Measurements from ENCODE around the gene PDK1.
"Not testable (repeated sequence)": the region's sequence is repeated elsewhere in the genome, so short reads cannot be mapped to it uniquely, and the experiment has no call there.

The PDK1 gene

GRCh38 chr2:172580544-172580943 is 24.7 kb downstream of the PDK1 start:
- no peaks in the 10 kb centered on the region for H3K4me1 ChIP-seq (ENCODE audit: control insufficient read depth in 1 of 2, insufficient read depth in 2 of 2, low read length in 2 of 2)
- no peak overlapping the region for H3K27ac ChIP-seq (ENCODE audit: low read depth, low read length)
- H4K8ac ChIP-seq (ENCODE audit: low read depth, low read length): no peak overlapping the region
- H3K18ac ChIP-seq (ENCODE audit: low read length): no peak overlapping the region
- H3K14ac ChIP-seq (ENCODE audit: low read length): no peak overlapping the region
- H2BK120ac ChIP-seq (ENCODE audit: insufficient read depth, low read length, poor library complexity): no peak overlapping the region
- H3K9me3 ChIP-seq (ENCODE audit: insufficient read depth, low read depth, low read length): no peaks in the 10 kb centered on the region
- DNase-seq: no peak
- H3K36me3 ChIP-seq (ENCODE audit: control insufficient read depth in 1 of 2, insufficient read depth in 2 of 2, low read length in 2 of 2): no peaks in the 10 kb centered on the region
- H3K79me2 ChIP-seq (ENCODE audit: control insufficient read depth, insufficient read depth, low read length, poor library complexity): no peaks in the 10 kb centered on the region
- no peak overlapping the region for H3K9ac ChIP-seq (ENCODE audit: low read length)
- H3K79me1 ChIP-seq (ENCODE audit: low read length): no peaks in the 10 kb centered on the region
- no peak overlapping the region for H2BK5ac ChIP-seq (ENCODE audit: low read depth, low read length, poor library complexity)
- H2AFZ ChIP-seq (ENCODE audit: insufficient read depth, low read length, poor library complexity): no peak overlapping the region
- no peak overlapping the region for H2AK5ac ChIP-seq (ENCODE audit: low read length)
- H3K27me3 ChIP-seq (ENCODE audit: insufficient read depth, low read length): no peaks in the 10 kb centered on the region
- no peak overlapping the region for H2BK12ac ChIP-seq (ENCODE audit: low read length)
- H4K12ac ChIP-seq (ENCODE audit: low read depth, low read length): no peak overlapping the region
- H3K23ac ChIP-seq (ENCODE audit: low read length): no peak overlapping the region
- no peak overlapping the region for H3K4me2 ChIP-seq (ENCODE audit: low read length)
- no peak overlapping the region for H3K4ac ChIP-seq (ENCODE audit: low read depth, low read length)
- H3K4me3 ChIP-seq (ENCODE audit: low read depth, low read length): no peak overlapping the region
- no peak overlapping the region for H4K91ac ChIP-seq (ENCODE audit: low read depth, low read length)

GRCh38 chr2:172582656-172583055 is 26.8 kb downstream of the PDK1 start:
- Histone ChIP-seq H3K4ac (ENCODE audit: low read depth, low read length) (no peak overlapping the region), H3K9me3 (ENCODE audit: insufficient read depth, low read depth, low read length) (peaks cover 3% of the 10 kb centered on the region), H3K23ac (ENCODE audit: low read length) (no peak overlapping the region), H3K79me2 (ENCODE audit: control insufficient read depth, insufficient read depth, low read length, poor library complexity) (no peaks in the 10 kb centered on the region), H3K9ac (ENCODE audit: low read length) (no peak overlapping the region), H3K4me3 (ENCODE audit: low read depth, low read length) (no peak overlapping the region), H2BK5ac (ENCODE audit: low read depth, low read length, poor library complexity) (no peak overlapping the region), H3K27me3 (ENCODE audit: insufficient read depth, low read length) (no peaks in the 10 kb centered on the region), H3K79me1 (ENCODE audit: low read length) (no peaks in the 10 kb centered on the region), H3K36me3 (ENCODE audit: control insufficient read depth in 1 of 2, insufficient read depth in 2 of 2, low read length in 2 of 2) (peaks cover 0 to 5% of the 10 kb centered on the region in 2 experiments), H3K4me1 (ENCODE audit: control insufficient read depth in 1 of 2, insufficient read depth in 2 of 2, low read length in 2 of 2) (no peaks in the 10 kb centered on the region), H4K91ac (ENCODE audit: low read depth, low read length) (no peak overlapping the region), H3K18ac (ENCODE audit: low read length) (no peak overlapping the region), H3K14ac (ENCODE audit: low read length) (no peak overlapping the region), H2BK120ac (ENCODE audit: insufficient read depth, low read length, poor library complexity) (no peak overlapping the region), H3K27ac (ENCODE audit: low read depth, low read length) (no peak overlapping the region), H2AFZ (ENCODE audit: insufficient read depth, low read length, poor library complexity) (no peak overlapping the region), H3K4me2 (ENCODE audit: low read length) (no peak overlapping the region), H2BK12ac (ENCODE audit: low read length) (no peak overlapping the region), H4K12ac (ENCODE audit: low read depth, low read length) (no peak overlapping the region), H4K8ac (ENCODE audit: low read depth, low read length) (no peak overlapping the region), H2AK5ac (ENCODE audit: low read length) (no peak overlapping the region)
- no peak for DNase-seq
- WGBS (ENCODE audit: extremely low coverage, insufficient coverage, insufficient read length): no CpG with 5 or more reads among the region's 1 CpG

- no peak overlapping the region for H3K27ac ChIP-seq (ENCODE audit: low read depth, low read length)
- no peak for DNase-seq
These were observed 30.5 kb downstream of the PDK1 start for GRCh38 chr2:172586245-172586891.

GRCh38 chr2:172587231-172587630 is 31.3 kb downstream of the PDK1 start:
- not testable (repeated sequence) for H2AK5ac ChIP-seq (ENCODE audit: low read length); H2AFZ ChIP-seq (ENCODE audit: insufficient read depth, low read length, poor library complexity); H4K91ac ChIP-seq (ENCODE audit: low read depth, low read length); H4K8ac ChIP-seq (ENCODE audit: low read depth, low read length); H3K18ac ChIP-seq (ENCODE audit: low read length); DNase-seq; H3K79me1 ChIP-seq (ENCODE audit: low read length); H3K27me3 ChIP-seq (ENCODE audit: insufficient read depth, low read length); H3K4me3 ChIP-seq (ENCODE audit: low read depth, low read length); H3K4ac ChIP-seq (ENCODE audit: low read depth, low read length); H3K4me1 ChIP-seq (ENCODE audit: control insufficient read depth in 1 of 2, insufficient read depth in 2 of 2, low read length in 2 of 2); H2BK120ac ChIP-seq (ENCODE audit: insufficient read depth, low read length, poor library complexity); H4K12ac ChIP-seq (ENCODE audit: low read depth, low read length); H2BK5ac ChIP-seq (ENCODE audit: low read depth, low read length, poor library complexity); H3K27ac ChIP-seq (ENCODE audit: low read depth, low read length); H3K9ac ChIP-seq (ENCODE audit: low read length); H3K36me3 ChIP-seq (ENCODE audit: control insufficient read depth in 1 of 2, insufficient read depth in 2 of 2, low read length in 2 of 2); H3K9me3 ChIP-seq (ENCODE audit: insufficient read depth, low read depth, low read length); H2BK12ac ChIP-seq (ENCODE audit: low read length); H3K14ac ChIP-seq (ENCODE audit: low read length); H3K23ac ChIP-seq (ENCODE audit: low read length); H3K79me2 ChIP-seq (ENCODE audit: control insufficient read depth, insufficient read depth, low read length, poor library complexity); H3K4me2 ChIP-seq (ENCODE audit: low read length)
- no CpG with 5 or more reads among the region's 9 CpGs for WGBS (ENCODE audit: extremely low coverage, insufficient coverage, insufficient read length)

More at GRCh38 chr2:172586245-172586891, 30.5 kb downstream of the PDK1 start:
- H2AK5ac ChIP-seq (ENCODE audit: low read length): no peak overlapping the region
- peaks cover 0 to 2% of the 10 kb centered on the region in 2 experiments for H3K4me1 ChIP-seq (ENCODE audit: control insufficient read depth in 1 of 2, insufficient read depth in 2 of 2, low read length in 2 of 2)
- H3K4ac ChIP-seq (ENCODE audit: low read depth, low read length): no peak overlapping the region
- no peak overlapping the region for H3K14ac ChIP-seq (ENCODE audit: low read length)
- no CpG with 5 or more reads among the region's 9 CpGs for WGBS (ENCODE audit: extremely low coverage, insufficient coverage, insufficient read length)
- no peaks in the 10 kb centered on the region for H3K79me2 ChIP-seq (ENCODE audit: control insufficient read depth, insufficient read depth, low read length, poor library complexity)
- no peak overlapping the region for H3K4me3 ChIP-seq (ENCODE audit: low read depth, low read length)
- H3K9me3 ChIP-seq (ENCODE audit: insufficient read depth, low read depth, low read length): peaks cover 3% of the 10 kb centered on the region
- no peaks in the 10 kb centered on the region for H3K79me1 ChIP-seq (ENCODE audit: low read length)
- no peak overlapping the region for H4K8ac ChIP-seq (ENCODE audit: low read depth, low read length)
- no peak overlapping the region for H2BK5ac ChIP-seq (ENCODE audit: low read depth, low read length, poor library complexity)
- H3K18ac ChIP-seq (ENCODE audit: low read length): no peak overlapping the region
- H3K23ac ChIP-seq (ENCODE audit: low read length): no peak overlapping the region
- no peak overlapping the region for H4K12ac ChIP-seq (ENCODE audit: low read depth, low read length)
- H3K9ac ChIP-seq (ENCODE audit: low read length): no peak overlapping the region
- H3K4me2 ChIP-seq (ENCODE audit: low read length): no peak overlapping the region
- H3K36me3 ChIP-seq (ENCODE audit: control insufficient read depth in 1 of 2, insufficient read depth in 2 of 2, low read length in 2 of 2): peaks cover 0 to 6% of the 10 kb centered on the region in 2 experiments
- H2BK12ac ChIP-seq (ENCODE audit: low read length): no peak overlapping the region
- H2AFZ ChIP-seq (ENCODE audit: insufficient read depth, low read length, poor library complexity): no peak overlapping the region
- H4K91ac ChIP-seq (ENCODE audit: low read depth, low read length): no peak overlapping the region
- H3K27me3 ChIP-seq (ENCODE audit: insufficient read depth, low read length): no peaks in the 10 kb centered on the region
- H2BK120ac ChIP-seq (ENCODE audit: insufficient read depth, low read length, poor library complexity): no peak overlapping the region

Measured in trophoblast cell (in vitro differentiated cells and primary cell).